ENCODE measurements around the gene DRAP1. TPM values are rescaled to one million over a fixed set of nuclear protein-coding genes. Genes with fewer than 3 reads are reported as not detected.

Gene DRAP1
- total and polyA plus RNA-seq, 4 donors, result 40.8 to 140 (median 96.1) TPM

DNA sequence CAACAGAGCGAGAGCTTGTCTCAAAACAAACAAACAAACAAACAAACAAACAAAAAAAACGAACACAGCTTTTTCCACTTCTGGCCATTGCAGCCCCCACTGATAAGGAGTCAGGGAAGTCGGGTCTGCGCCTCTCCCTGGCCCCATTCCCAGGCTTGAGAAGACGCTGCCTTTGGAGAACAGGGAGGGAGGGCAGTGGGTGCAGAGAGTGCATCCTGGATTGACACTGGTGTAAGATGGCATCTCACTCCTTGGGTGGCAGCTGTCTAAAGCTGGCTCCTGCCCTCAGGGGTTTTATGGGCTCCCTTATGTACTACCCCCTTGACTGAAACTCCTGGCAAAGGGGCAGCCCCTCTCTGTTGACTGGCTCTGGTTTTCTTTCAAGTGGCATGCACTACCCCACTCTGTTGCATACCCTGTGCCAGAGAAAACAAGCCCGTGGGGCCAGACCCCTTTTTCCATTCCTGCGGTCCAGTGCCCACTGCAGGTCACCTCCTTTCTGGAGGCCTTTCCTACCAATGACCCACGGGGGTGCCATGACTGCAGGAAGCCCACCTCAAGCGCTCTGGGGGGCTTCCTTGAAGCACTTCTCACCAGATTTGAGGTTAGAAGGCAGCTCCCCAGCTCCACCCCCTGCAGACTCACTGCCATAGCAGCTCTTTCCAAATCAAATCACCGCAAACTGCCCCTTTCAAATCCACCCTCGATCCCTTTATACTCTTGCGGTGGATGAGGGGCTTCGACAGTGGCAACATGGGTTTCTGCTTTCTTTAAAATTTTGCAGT, 12.7 kb downstream of the DRAP1 start:
- no peak for ATAC-seq (ENCODE audit: insufficient read depth, low FRiP score)
- H3K36me3 ChIP-seq (ENCODE audit: control insufficient read depth in 4 of 4, insufficient read depth in 4 of 4, low read length in 4 of 4), result no peaks in the 10 kb centered on the region
- no peaks in the 10 kb centered on the region for H3K27me3 ChIP-seq (ENCODE audit: control insufficient read depth in 3 of 3, insufficient read depth in 3 of 3, low read length in 2 of 3)
- H3K9ac ChIP-seq (ENCODE audit: insufficient read depth in 1 of 2, low read length in 2 of 2), result no peak overlapping the region
- TF ChIP-seq, protein P1, sequence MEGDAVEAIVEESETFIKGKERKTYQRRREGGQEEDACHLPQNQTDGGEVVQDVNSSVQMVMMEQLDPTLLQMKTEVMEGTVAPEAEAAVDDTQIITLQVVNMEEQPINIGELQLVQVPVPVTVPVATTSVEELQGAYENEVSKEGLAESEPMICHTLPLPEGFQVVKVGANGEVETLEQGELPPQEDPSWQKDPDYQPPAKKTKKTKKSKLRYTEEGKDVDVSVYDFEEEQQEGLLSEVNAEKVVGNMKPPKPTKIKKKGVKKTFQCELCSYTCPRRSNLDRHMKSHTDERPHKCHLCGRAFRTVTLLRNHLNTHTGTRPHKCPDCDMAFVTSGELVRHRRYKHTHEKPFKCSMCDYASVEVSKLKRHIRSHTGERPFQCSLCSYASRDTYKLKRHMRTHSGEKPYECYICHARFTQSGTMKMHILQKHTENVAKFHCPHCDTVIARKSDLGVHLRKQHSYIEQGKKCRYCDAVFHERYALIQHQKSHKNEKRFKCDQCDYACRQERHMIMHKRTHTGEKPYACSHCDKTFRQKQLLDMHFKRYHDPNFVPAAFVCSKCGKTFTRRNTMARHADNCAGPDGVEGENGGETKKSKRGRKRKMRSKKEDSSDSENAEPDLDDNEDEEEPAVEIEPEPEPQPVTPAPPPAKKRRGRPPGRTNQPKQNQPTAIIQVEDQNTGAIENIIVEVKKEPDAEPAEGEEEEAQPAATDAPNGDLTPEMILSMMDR (IDR thresholded peaks at IDR 0.05; ENCODE audit: control extremely low read depth, extremely low read depth), result no peak
- no peaks in the 10 kb centered on the region for H3K9me3 ChIP-seq (ENCODE audit: control insufficient read depth in 4 of 4, insufficient read depth in 3 of 4, low read length in 3 of 4)
- 56 to 67% methylated on average over 13 of the region's 13 CpGs for WGBS, 2 donors
- H3K4me1 ChIP-seq (ENCODE audit: control insufficient read depth in 5 of 5, insufficient read depth in 5 of 5, low read length in 5 of 5), result peaks cover 0 to 12% (median 0%) of the 10 kb centered on the region in 5 donors
- no peak for DNase-seq
- no peak overlapping the region for H3K4me3 ChIP-seq
- H3K27ac ChIP-seq (ENCODE audit: low read depth in 1 of 2, low read length in 1 of 2), result no peak overlapping the region

GRCh38 chr11:65932558-65932919, 13.3 kb downstream of the DRAP1 start:
- Histone ChIP-seq H3K27me3 (ENCODE audit: control insufficient read depth in 3 of 3, insufficient read depth in 3 of 3, low read length in 2 of 3) (no peaks in the 10 kb centered on the region), H3K27ac (ENCODE audit: low read depth in 1 of 2, low read length in 1 of 2) (no peak overlapping the region), H3K9ac (ENCODE audit: insufficient read depth in 1 of 2, low read length in 2 of 2) (no peak overlapping the region), H3K4me3 (no peak overlapping the region), H3K9me3 (ENCODE audit: control insufficient read depth in 4 of 4, insufficient read depth in 3 of 4, low read length in 3 of 4) (no peaks in the 10 kb centered on the region), H3K4me1 (ENCODE audit: control insufficient read depth in 5 of 5, insufficient read depth in 5 of 5, low read length in 5 of 5) (peaks cover 0 to 12% (median 0%) of the 10 kb centered on the region in 5 donors), H3K36me3 (ENCODE audit: control insufficient read depth in 4 of 4, insufficient read depth in 4 of 4, low read length in 4 of 4) (no peaks in the 10 kb centered on the region)
- no peak for ATAC-seq (ENCODE audit: insufficient read depth, low FRiP score)
- TF ChIP-seq, protein P1 (IDR thresholded peaks at IDR 0.05; ENCODE audit: control extremely low read depth, extremely low read depth), result no peak
- peak in 1 of 3 donors; percentile 45 for DNase-seq
- WGBS, 2 donors, result 38 to 56% methylated on average over 9 of the region's 9 CpGs

DNA sequence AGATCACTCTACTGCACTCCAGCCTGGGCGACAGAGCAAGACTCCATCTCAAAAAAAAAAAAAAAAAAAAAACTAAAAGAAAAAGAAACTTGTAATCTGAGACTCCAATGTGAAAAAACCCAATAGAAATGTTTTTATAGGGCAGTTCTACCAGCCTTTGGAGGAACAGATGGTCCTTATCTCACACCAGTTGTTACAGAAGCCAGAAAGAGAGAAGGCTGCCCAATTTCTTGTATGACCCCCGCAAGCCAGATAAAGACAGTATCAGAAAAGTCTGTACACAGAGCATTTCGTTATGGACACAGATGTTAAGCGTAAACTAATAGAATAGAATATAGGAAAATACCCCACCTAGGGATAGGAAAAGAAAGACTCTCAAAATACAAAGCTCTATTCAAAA, 14.8 kb downstream of the DRAP1 start:
- ATAC-seq (ENCODE audit: insufficient read depth, low FRiP score), result no peak
- no peak overlapping the region for H3K27ac ChIP-seq (ENCODE audit: low read depth in 1 of 2, low read length in 1 of 2)
- DNase-seq, result peak; percentile 67 to 97 (median 97)
- TF ChIP-seq, protein P1 (IDR thresholded peaks at IDR 0.05; ENCODE audit: control extremely low read depth, extremely low read depth), result no peak
- H3K36me3 ChIP-seq (ENCODE audit: control insufficient read depth in 4 of 4, insufficient read depth in 4 of 4, low read length in 4 of 4), result no peaks in the 10 kb centered on the region
- WGBS, 2 donors, result 59 to 79% methylated on average over 4 of the region's 4 CpGs
- H3K9me3 ChIP-seq (ENCODE audit: control insufficient read depth in 4 of 4, insufficient read depth in 3 of 4, low read length in 3 of 4), result no peaks in the 10 kb centered on the region
- peaks cover 0 to 5% (median 0%) of the 10 kb centered on the region in 3 donors for H3K27me3 ChIP-seq (ENCODE audit: control insufficient read depth in 3 of 3, insufficient read depth in 3 of 3, low read length in 2 of 3)
- H3K4me3 ChIP-seq, result no peak overlapping the region
- peaks cover 0 to 12% (median 0%) of the 10 kb centered on the region in 5 donors for H3K4me1 ChIP-seq (ENCODE audit: control insufficient read depth in 5 of 5, insufficient read depth in 5 of 5, low read length in 5 of 5)
- no peak overlapping the region for H3K9ac ChIP-seq (ENCODE audit: insufficient read depth in 1 of 2, low read length in 2 of 2)
